Mucosa of descending colon (tissue), 3 donors: ENCODE data around the gene ZNF70. TPM values are rescaled to one million over a fixed set of nuclear protein-coding genes. Genes with fewer than 3 reads are reported as not detected.

Experiments used
- ATAC-seq: fragments of 200-7000 bp; cut with Tn5 transposase; one replicate; pipeline ENCODE4 v1.9.1; 2020; ENCODE audit warnings: mild to moderate bottlenecking, moderate library complexity
- DNase-seq, 3 donors: peaks; one replicate each; pipeline ENCODE4 v3.0.0-alpha.2; 2020
- H3K36me3 ChIP-seq: fragments of 200-600 bp; one replicate; pipeline ENCODE4 v1.8.0; 2021; ENCODE audit warnings: low read depth, mild to moderate bottlenecking
- H3K4me1 ChIP-seq: fragments of 200-600 bp; one replicate; pipeline ENCODE4 v1.8.0; 2021; ENCODE audit warnings: low read depth, mild to moderate bottlenecking
- H3K4me3 ChIP-seq: fragments of 200-600 bp; one replicate; pipeline ENCODE4 v1.8.0; 2021; ENCODE audit warnings: mild to moderate bottlenecking
- H3K9me3 ChIP-seq: fragments of 200-600 bp; one replicate; pipeline ENCODE4 v1.8.0; 2021; ENCODE audit warnings: mild to moderate bottlenecking
- intact Hi-C, 2 donors: fragments of 100-400 bp; cut with DNase I in 1 of 2; cut with micrococcal nuclease in 1 of 2; formaldehyde crosslinking; loops; one replicate each; pipeline versions ENCODE4 v1.11.0 to v1.11.1; 2022; cut with DNase I, micrococcal nuclease
- total RNA-seq, 3 donors: library from RNA; stranded (reverse); fragmentation: NEBNext Ultra II Directional in 2 of 3; extraction: Animal tissue kit (Norgen Biotek cat#: 25700) in 2 of 3; gene quantifications; one replicate each; pipeline versions ENCODE4 v1.2.1 to v1.2.4, GENCODE V29; 2021 to 2023
- TF ChIP-seq, protein P1 (sequence below): fragments of 200-600 bp; IDR thresholded peaks from one replicate; pipeline ENCODE4 v1.8.0; 2022; ENCODE audit warnings: antibody characterized with exemption, mild to moderate bottlenecking
- donor health status: DM: no; HTN: no; CAD: no; lungs with moderate emphysema.
- donor health status: DM: no; HTN: no; CAD: no.
- donor health status: DM: no; HTN: yes; CAD: no.

ZNF70 gene
- total RNA-seq, 3 donors from 2014 or later: 3.4 to 7.5 (median 3.7) TPM

GRCh38 chr22:23789638-23790037, 38.7 kb upstream of the ZNF70 start:
- H3K4me3 ChIP-seq: no peak overlapping the region
- DNase-seq: peak in 1 of 3 donors; percentile 6
- intact Hi-C loops: no loop called here
- H3K4me1 ChIP-seq: peaks cover 15% of the 10 kb centered on the region
- TF ChIP-seq, protein P1, sequence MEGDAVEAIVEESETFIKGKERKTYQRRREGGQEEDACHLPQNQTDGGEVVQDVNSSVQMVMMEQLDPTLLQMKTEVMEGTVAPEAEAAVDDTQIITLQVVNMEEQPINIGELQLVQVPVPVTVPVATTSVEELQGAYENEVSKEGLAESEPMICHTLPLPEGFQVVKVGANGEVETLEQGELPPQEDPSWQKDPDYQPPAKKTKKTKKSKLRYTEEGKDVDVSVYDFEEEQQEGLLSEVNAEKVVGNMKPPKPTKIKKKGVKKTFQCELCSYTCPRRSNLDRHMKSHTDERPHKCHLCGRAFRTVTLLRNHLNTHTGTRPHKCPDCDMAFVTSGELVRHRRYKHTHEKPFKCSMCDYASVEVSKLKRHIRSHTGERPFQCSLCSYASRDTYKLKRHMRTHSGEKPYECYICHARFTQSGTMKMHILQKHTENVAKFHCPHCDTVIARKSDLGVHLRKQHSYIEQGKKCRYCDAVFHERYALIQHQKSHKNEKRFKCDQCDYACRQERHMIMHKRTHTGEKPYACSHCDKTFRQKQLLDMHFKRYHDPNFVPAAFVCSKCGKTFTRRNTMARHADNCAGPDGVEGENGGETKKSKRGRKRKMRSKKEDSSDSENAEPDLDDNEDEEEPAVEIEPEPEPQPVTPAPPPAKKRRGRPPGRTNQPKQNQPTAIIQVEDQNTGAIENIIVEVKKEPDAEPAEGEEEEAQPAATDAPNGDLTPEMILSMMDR: no peak
- no peak for ATAC-seq
- H3K9me3 ChIP-seq: no peaks in the 10 kb centered on the region
- H3K36me3 ChIP-seq: no peaks in the 10 kb centered on the region

DNA sequence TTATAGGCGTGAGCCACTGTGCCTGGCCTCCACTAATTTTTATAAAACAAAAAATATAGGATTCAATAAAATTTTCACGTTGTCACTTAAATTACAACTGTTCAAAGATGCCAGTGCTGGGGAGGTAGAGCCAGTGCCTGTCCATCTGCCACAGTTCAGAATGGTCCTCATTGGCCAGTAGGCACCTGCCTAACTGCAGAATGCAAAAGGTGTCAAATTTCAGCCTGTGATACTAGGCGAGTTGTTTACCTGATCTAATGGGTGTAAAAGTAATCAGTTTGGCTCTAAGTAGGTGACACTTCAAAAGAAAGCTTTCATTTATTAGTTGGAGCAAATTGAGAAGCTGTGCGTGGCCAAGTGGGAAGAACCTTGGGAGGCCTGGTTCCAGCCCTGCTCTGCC, 38.2 kb upstream of the ZNF70 start:
- Histone ChIP-seq H3K4me3 (no peak overlapping the region), H3K4me1 (peaks cover 21% of the 10 kb centered on the region), H3K9me3 (no peaks in the 10 kb centered on the region), H3K36me3 (no peaks in the 10 kb centered on the region)
- TF ChIP-seq, protein P1: no peak
- no peak for ATAC-seq
- intact Hi-C loops: no loop called here
- no peak for DNase-seq

- peak in 2 of 3 donors; percentile 9 to 22 for DNase-seq
- no peak overlapping the region for H3K4me3 ChIP-seq
- no peak for ATAC-seq
- TF ChIP-seq, protein P1: no peak
- H3K9me3 ChIP-seq: no peaks in the 10 kb centered on the region
- no peaks in the 10 kb centered on the region for H3K36me3 ChIP-seq
- intact Hi-C loops: no loop called here
- H3K4me1 ChIP-seq: peaks cover 30% of the 10 kb centered on the region
Measured at GRCh38 chr22:23787910-23788309, 37.0 kb upstream of the ZNF70 start.

GRCh38 chr22:23787600-23787896, 36.6 kb upstream of the ZNF70 start:
- ATAC-seq (peak; percentile 0), DNase-seq (no peak)
- Histone ChIP-seq H3K36me3 (no peaks in the 10 kb centered on the region), H3K9me3 (no peaks in the 10 kb centered on the region), H3K4me3 (peak overlapping the region; percentile 86), H3K4me1 (peaks cover 30% of the 10 kb centered on the region)
- intact Hi-C loops: no loop called here
- TF ChIP-seq, protein P1: no peak

GRCh38 chr22:23786752-23787599, 36.1 kb upstream of the ZNF70 start, which contains the start of gene SMARCB1:
SMARCB1 (plus strand) TSS chr22:23786966; CDS start chr22:23787170, 204 bp downstream.
- intact Hi-C loops: no loop called here
- Histone ChIP-seq H3K9me3 (no peaks in the 10 kb centered on the region), H3K4me1 (peaks cover 30% of the 10 kb centered on the region), H3K36me3 (no peaks in the 10 kb centered on the region), H3K4me3 (peak within 1 kb of the TSS; percentile 86)
- TF ChIP-seq, protein P1: no peak
- ATAC-seq: peak; percentile 98
- DNase-seq: peak; percentile 91 to 95 (median 94)
